Caco-2 (cell line): ENCODE data around the gene AMBP. TPM values are rescaled to one million over a fixed set of nuclear protein-coding genes. Genes with fewer than 3 reads are reported as not detected.

Experiments
- BruUV-seq: library from RNA; stranded (reverse); fragments of 400-500 nt; replicated peaks from 2 replicates; lab custom pipeline; 2021; lab: Mats Ljungman, UMichigan
- CTCF ChIA-PET: fragments of 300-600 bp; sonication (Branson Sonifier 250); formaldehyde crosslinking; loops from one replicate; lab custom pipeline; 2022; ENCODE audit warnings: antibody characterized with exemption; lab: Charles Lee
- POLR2A ChIA-PET: fragments of 300-600 bp; sonication (Branson Sonifier 250); formaldehyde crosslinking; loops from one replicate; lab custom pipeline; 2022; ENCODE audit warnings: antibody characterized with exemption; lab: Charles Lee
- DNase-seq, 2 experiments: peaks; one replicate each; pipeline versions ENCODE4 v3.0.0 to v3.0.0-alpha.2; 2020 to 2022
- H3K27me3 ChIP-seq: replicated peaks from 2 replicates; pipeline ENCODE4 v1.6.0; 2011; ENCODE audit warnings: low read length; ENCODE audit not compliant: control insufficient read depth, insufficient read depth
- H3K36me3 ChIP-seq: 2 replicates; pipeline ENCODE4 v1.5.1; 2011; ENCODE audit warnings: low read length; ENCODE audit not compliant: control insufficient read depth, insufficient read depth
- H3K4me1 ChIP-seq: fragments of 250-450 bp; sonication (Bioruptor Pico); 2 replicates; pipeline ENCODE4 v1.5.1; 2020; ENCODE audit warnings: mild to moderate bottlenecking
- H3K4me3 ChIP-seq: 2 replicates; pipeline ENCODE4 v1.5.1; 2011; ENCODE audit warnings: low read depth, mild to moderate bottlenecking, control low read depth, low read length
- H3K9me3 ChIP-seq: fragments of 250-450 bp; sonication (Bioruptor Pico); 2 replicates; pipeline ENCODE4 v1.5.1; 2020; ENCODE audit warnings: mild to moderate bottlenecking, moderate library complexity
- H3K27ac Mint-ChIP-seq: one replicate; pipeline ENCODE4 v1.8.0; 2022; ENCODE audit warnings: mixed read lengths; ENCODE audit not compliant: unreplicated experiment
- H3K27me3 Mint-ChIP-seq: one replicate; pipeline ENCODE4 v1.8.0; 2022; ENCODE audit warnings: mixed read lengths; ENCODE audit not compliant: insufficient read depth, unreplicated experiment
- H3K36me3 Mint-ChIP-seq: one replicate; pipeline ENCODE4 v1.8.0; 2022; ENCODE audit warnings: mild to moderate bottlenecking, mixed read lengths; ENCODE audit not compliant: insufficient read depth, unreplicated experiment
- H3K4me1 Mint-ChIP-seq: one replicate; pipeline ENCODE4 v1.8.0; 2022; ENCODE audit warnings: low read depth, mixed read lengths; ENCODE audit not compliant: unreplicated experiment
- H3K4me3 Mint-ChIP-seq: one replicate; pipeline ENCODE4 v1.8.0; 2022; ENCODE audit warnings: mild to moderate bottlenecking, moderate library complexity, mixed read lengths; ENCODE audit not compliant: unreplicated experiment
- H3K9me3 Mint-ChIP-seq: one replicate; pipeline ENCODE4 v1.8.0; 2022; ENCODE audit warnings: mixed read lengths; ENCODE audit not compliant: unreplicated experiment
- CTCF ChIP-seq, 2 experiments: fragments of 200-600 bp in 1 of 2; IDR thresholded peaks; 1 replicate in 1 of 2; 2 replicates in 1 of 2; pipeline versions ENCODE4 v1.5.1 to v1.8.0; 2011 to 2022; ENCODE audit warnings: antibody characterized with exemption in 1 of 2, control low read depth in 1 of 2, inconsistent platforms in 1 of 2, low read depth in 1 of 2, low read length in 1 of 2, mild to moderate bottlenecking in 1 of 2, moderate library complexity in 1 of 2; ENCODE audit not compliant: insufficient read depth in 1 of 2, severe bottlenecking in 1 of 2, unreplicated experiment in 1 of 2
- intact Hi-C: fragments of 100-400 bp; cut with micrococcal nuclease; formaldehyde crosslinking; loops from one replicate; pipeline ENCODE4 v1.10.0; 2022; ENCODE audit not compliant: unreplicated experiment
- total RNA-seq: library from RNA; stranded (reverse); gene quantifications from 2 replicates; pipeline ENCODE4 v1.2.3, GENCODE V29; 2022

Gene AMBP
- total RNA-seq, 1 experiment from 2014 or later: 2.2 TPM

- H3K27ac Mint-ChIP-seq: no peak overlapping the region
Observed at GRCh38 chr9:114031948-114032840, 45.9 kb downstream of the AMBP start.

GRCh38 chr9:114031037-114031630 lies 47.0 kb downstream of the AMBP start:
- BruUV-seq: no TSS peak
- peaks cover 2% of the 10 kb centered on the region for H3K9me3 Mint-ChIP-seq
- peaks cover under 1% of the 10 kb centered on the region for H3K36me3 Mint-ChIP-seq
- no peaks in the 10 kb centered on the region for H3K4me1 Mint-ChIP-seq
- POLR2A ChIA-PET: no interaction called here
- CTCF ChIA-PET: interaction anchor here (0.6 to 0.7 kb wide), 2 partner anchors 35 to 230 kb away, joined by 3 to 5 read pairs; no protein-coding TSS in a partner anchor
- TF ChIP-seq CTCF (IDR thresholded peaks at IDR 0.05; ENCODE audit: insufficient read depth in 1 of 2, low read depth in 1 of 2, low read length in 1 of 2, severe bottlenecking in 1 of 2, unreplicated experiment in 1 of 2): no peak
- H3K36me3 ChIP-seq: no peaks in the 10 kb centered on the region
- H3K27me3 ChIP-seq: no peaks in the 10 kb centered on the region
- H3K27me3 Mint-ChIP-seq: no peaks in the 10 kb centered on the region
- intact Hi-C loops: loop anchor here (10.0 kb wide), 1 partner anchor 286 kb away; no protein-coding TSS in a partner anchor
- H3K4me1 ChIP-seq: no peaks in the 10 kb centered on the region
- H3K9me3 ChIP-seq: no peaks in the 10 kb centered on the region
- no peak overlapping the region for H3K4me3 Mint-ChIP-seq
- H3K27ac Mint-ChIP-seq: no peak overlapping the region
- no peak for DNase-seq
- H3K4me3 ChIP-seq: no peak overlapping the region

More at GRCh38 chr9:114031948-114032840, 45.9 kb downstream of the AMBP start:
- no peak overlapping the region for H3K4me3 ChIP-seq
- H3K36me3 ChIP-seq: no peaks in the 10 kb centered on the region
- Mint-ChIP-seq H3K4me1 (no peaks in the 10 kb centered on the region), H3K4me3 (no peak overlapping the region), H3K27me3 (no peaks in the 10 kb centered on the region), H3K36me3 (no peaks in the 10 kb centered on the region), H3K9me3 (no peaks in the 10 kb centered on the region)
- intact Hi-C loops: loop anchor here (10.0 kb wide), 1 partner anchor 287 kb away; no protein-coding TSS in a partner anchor
- ChIA-PET CTCF (interaction anchor here (0.6 kb wide), 1 partner anchor 34 kb away, joined by 5 read pairs; no protein-coding TSS in a partner anchor), POLR2A (no interaction called here)
- H3K27me3 ChIP-seq: no peaks in the 10 kb centered on the region
- no peak for TF ChIP-seq CTCF (IDR thresholded peaks at IDR 0.05; ENCODE audit: insufficient read depth in 1 of 2, low read depth in 1 of 2, low read length in 1 of 2, severe bottlenecking in 1 of 2, unreplicated experiment in 1 of 2)
- no peak for DNase-seq
- no peaks in the 10 kb centered on the region for H3K4me1 ChIP-seq
- no peaks in the 10 kb centered on the region for H3K9me3 ChIP-seq
- BruUV-seq: no TSS peak

DNA sequence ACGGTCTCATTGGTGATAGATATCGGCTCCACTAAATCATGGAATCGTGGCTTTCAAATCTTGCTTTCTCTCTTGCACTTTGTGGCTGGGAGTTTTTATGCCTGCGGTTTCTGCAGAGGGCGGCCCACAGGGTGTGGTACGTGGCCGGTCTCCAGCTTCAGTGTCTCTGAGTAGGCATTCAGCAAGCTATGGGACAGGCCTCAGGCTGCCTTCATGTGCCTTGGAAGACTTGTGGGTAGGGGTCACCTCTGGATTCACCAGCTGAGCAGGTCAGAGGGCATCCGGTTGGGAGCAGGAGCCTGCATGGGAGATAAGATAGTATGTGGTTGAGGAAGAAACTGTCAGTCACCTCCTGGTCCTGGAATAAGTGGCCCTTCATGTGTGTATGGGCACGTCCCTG lies 47.7 kb downstream of the AMBP start:
- Histone ChIP-seq H3K27me3 (no peaks in the 10 kb centered on the region), H3K4me3 (no peak overlapping the region), H3K4me1 (no peaks in the 10 kb centered on the region), H3K36me3 (no peaks in the 10 kb centered on the region), H3K9me3 (no peaks in the 10 kb centered on the region)
- no peak overlapping the region for H3K4me3 Mint-ChIP-seq
- DNase-seq: no peak
- no peak for TF ChIP-seq CTCF (IDR thresholded peaks at IDR 0.05; ENCODE audit: insufficient read depth in 1 of 2, low read depth in 1 of 2, low read length in 1 of 2, severe bottlenecking in 1 of 2, unreplicated experiment in 1 of 2)
- H3K27me3 Mint-ChIP-seq: no peaks in the 10 kb centered on the region
- H3K4me1 Mint-ChIP-seq: peaks cover 1% of the 10 kb centered on the region
- peaks cover 5% of the 10 kb centered on the region for H3K36me3 Mint-ChIP-seq
- intact Hi-C loops: loop anchor here (10.0 kb wide), 1 partner anchor 286 kb away; no protein-coding TSS in a partner anchor
- no peak overlapping the region for H3K27ac Mint-ChIP-seq
- ChIA-PET CTCF (no interaction called here), POLR2A (no interaction called here)
- no TSS peak for BruUV-seq
- peaks cover 10% of the 10 kb centered on the region for H3K9me3 Mint-ChIP-seq
